GM12878 (cell line): ENCODE results near the gene CLK2. TPM values are rescaled to one million over a fixed set of nuclear protein-coding genes. Genes with fewer than 3 reads are reported as not detected.

Experiments
- CBFB ChIP-seq: IDR thresholded peaks from 2 replicates; pipeline ENCODE4 v1.6.1; 2016; ENCODE audit warnings: antibody characterized with exemption, low read depth
- IKZF2 ChIP-seq, 2 experiments: fragments of 450-650 bp; IDR thresholded peaks; 2 replicates each; pipeline ENCODE4 v1.6.1; 2017; ENCODE audit warnings: mild to moderate bottlenecking in 2 of 2, moderate library complexity in 2 of 2
- PAX5 ChIP-seq: IDR thresholded peaks from 2 replicates; pipeline ENCODE4 v1.6.1; 2011; ENCODE audit warnings: low read depth, low read length, borderline replicate concordance
- POU2F2 ChIP-seq: IDR thresholded peaks from 3 replicates; pipeline ENCODE4 v1.6.1; 2011; ENCODE audit warnings: low read depth, mild to moderate bottlenecking, low read length, borderline replicate concordance
- RB1 ChIP-seq: fragments of 450-650 bp; formaldehyde crosslinking; IDR thresholded peaks from 2 replicates; pipeline ENCODE4 v1.6.1; 2017; ENCODE audit warnings: mild to moderate bottlenecking, borderline replicate concordance
- RBBP5 ChIP-seq: fragments of 200-600 bp; sonication (generic); conservative IDR thresholded peaks from 2 replicates; pipeline ENCODE4 v1.6.1; 2016
- REST ChIP-seq: IDR thresholded peaks from 2 replicates; pipeline ENCODE4 v1.6.1; 2012; ENCODE audit warnings: mild to moderate bottlenecking, low read depth, low read length
- SMARCA5 ChIP-seq: fragments of 450-650 bp; IDR thresholded peaks from 2 replicates; pipeline ENCODE4 v1.6.1; 2017; ENCODE audit warnings: mild to moderate bottlenecking
- SREBF1 ChIP-seq: IDR thresholded peaks from 2 replicates; pipeline ENCODE4 v1.6.1; 2012; ENCODE audit warnings: mild to moderate bottlenecking, low read length
- SREBF2 ChIP-seq: IDR thresholded peaks from 2 replicates; pipeline ENCODE4 v1.6.1; 2012; ENCODE audit warnings: mild to moderate bottlenecking, low read length
- STAT1 ChIP-seq: fragments of 450-650 bp; conservative IDR thresholded peaks from 2 replicates; pipeline ENCODE4 v1.6.1; 2014; ENCODE audit warnings: antibody characterized with exemption, mild to moderate bottlenecking
- STAT3 ChIP-seq: IDR thresholded peaks from 2 replicates; pipeline ENCODE4 v1.6.1; 2011; ENCODE audit warnings: low read depth, low read length, improper control_type of control experiment
- ZBTB11 ChIP-seq: fragments of 450-650 bp; formaldehyde crosslinking; IDR thresholded peaks from 2 replicates; pipeline ENCODE4 v1.5.0; 2022; ENCODE audit warnings: mild to moderate bottlenecking, missing genetic modification characterization
- ZBTB33 ChIP-seq: fragments of 450-650 bp; IDR thresholded peaks from 2 replicates; pipeline ENCODE4 v1.6.1; 2017; ENCODE audit warnings: mild to moderate bottlenecking
- ZBTB4 ChIP-seq: fragments of 450-650 bp; formaldehyde crosslinking; IDR thresholded peaks from 2 replicates; pipeline ENCODE4 v1.4.0; 2022; ENCODE audit warnings: mild to moderate bottlenecking, moderate library complexity
- ZNF217 ChIP-seq: fragments of 450-650 bp; IDR thresholded peaks from 2 replicates; pipeline ENCODE4 v1.6.1; 2017; ENCODE audit warnings: antibody characterized with exemption, mild to moderate bottlenecking
- polyA plus RNA-seq, 11 experiments: library from polyadenylated mRNA; depleted of rRNA in 4 of 11; unstranded in 6 of 11; stranded (reverse) in 5 of 11; fragments of >200 nt; fragmentation: Nextera tagmentation in 4 of 11; fragmentation: Illumina TruSeq in 1 of 11; extraction: Ambion mirVana in 4 of 11; extraction: Trizol in 1 of 11; gene quantifications; 1 replicate in 1 of 11; 2 replicates in 10 of 11; pipeline versions ENCODE4 v1.2.1 to v1.2.3, GENCODE V29; 2011 to 2016; ENCODE audit warnings: inconsistent platforms in 2 of 11, missing spikeins in 2 of 11, low read depth in 1 of 11
- total RNA-seq, 4 experiments: library from RNA; depleted of rRNA in 3 of 4; stranded (reverse); fragments of >200 nt in 3 of 4; fragmentation: Illumina TruSeq in 1 of 4; extraction: Trizol in 1 of 4; gene quantifications; 2 replicates each; pipeline versions ENCODE4 v1.2.1 to v1.2.3, GENCODE V29; 2013 to 2021

Gene CLK2
- total and polyA plus RNA-seq, 10 of the 15 experiments (the other 5 are each of a cell fraction or from before 2014, with no cell fraction given) = 11.1 to 83.7 (median 36.7) TPM

- TF ChIP-seq REST (0 out of 2 replicates have a peak, but pooled peaks have one; percentile 43), CBFB (peak; percentile 67), RB1 (peak; percentile 73; the same call in 1 of the 2 replicates), ZNF217 (no peak), PAX5 (peak; percentile 65), SMARCA5 (no peak), ZBTB11 (CRISPR knock-in tag) (no peak), POU2F2 (peak; percentile 44; the same call in 1 of the 3 replicates), SREBF1 (peak; percentile 69; the same call in 1 of the 2 replicates), ZBTB4 (CRISPR knock-in tag) (no peak), SREBF2 (peak; percentile 78; the same call in 1 of the 2 replicates), RBBP5 (no peak), STAT3 (no peak), IKZF2 (IDR thresholded peaks at IDR 0.05) (no peak), STAT1 (no peak), ZBTB33 (no peak)
Observed at GRCh38 chr1:155308493-155309422, 35.5 kb upstream of the CLK2 start, which contains the start of gene FDPS (continued).
